DMS79 (cell line): ENCODE results near the gene MAP7.
"Not testable (repeated sequence)": the region's sequence is repeated elsewhere in the genome, so short reads cannot be mapped to it uniquely, and the experiment has no call there.

ENCODE experiments used
- DNase-seq: peaks from one replicate; lab custom pipeline; 2025; lab: John Stamatoyannopoulos, UW

The MAP7 gene

GRCh38 chr6:136550330-136551071 lies at the start of gene MAP7:
TSS of gene MAP7 (minus strand) at chr6:136550422. CDS start at chr6:136550408, 14 bp downstream.
- peak; percentile 76 for DNase-seq

GRCh38 chr6:136599329-136600011 lies 49.2 kb upstream of the MAP7 start:
- no peak for DNase-seq

GRCh38 chr6:136598048-136598447 lies 47.8 kb upstream of the MAP7 start:
- no peak for DNase-seq

- no peak for DNase-seq
Measured at GRCh38 chr6:136594671-136595070, 44.4 kb upstream of the MAP7 start.

GRCh38 chr6:136593748-136594490 lies 43.7 kb upstream of the MAP7 start:
- no peak for DNase-seq

- DNase-seq = no peak
Measured at GRCh38 chr6:136592930-136593673, 42.9 kb upstream of the MAP7 start.

GRCh38 chr6:136591617-136592016 lies 41.4 kb upstream of the MAP7 start:
- DNase-seq = no peak

- not testable (repeated sequence) for DNase-seq
Measured at GRCh38 chr6:136590846-136591245, 40.6 kb upstream of the MAP7 start.

- DNase-seq = no peak
Measured at GRCh38 chr6:136587527-136587926, 37.3 kb upstream of the MAP7 start.

- no peak for DNase-seq
Measured at GRCh38 chr6:136586295-136586694, 36.1 kb upstream of the MAP7 start.

- not testable (repeated sequence) for DNase-seq
Measured at GRCh38 chr6:136585523-136585922, 35.3 kb upstream of the MAP7 start.

GRCh38 chr6:136584290-136584689 lies 34.1 kb upstream of the MAP7 start:
- not testable (repeated sequence) for DNase-seq

- peak; percentile 14 for DNase-seq
Measured at GRCh38 chr6:136582711-136583471, 32.7 kb upstream of the MAP7 start.

GRCh38 chr6:136579800-136580199 lies 29.6 kb upstream of the MAP7 start:
- DNase-seq = no peak

GRCh38 chr6:136576821-136577220 lies 26.6 kb upstream of the MAP7 start:
- DNase-seq = no peak

GRCh38 chr6:136571496-136571895 lies 21.3 kb upstream of the MAP7 start:
- no peak for DNase-seq

GRCh38 chr6:136571065-136571464 lies 20.8 kb upstream of the MAP7 start:
- no peak for DNase-seq

- no peak for DNase-seq
Measured at GRCh38 chr6:136568129-136568528, 17.9 kb upstream of the MAP7 start.

- no peak for DNase-seq
Measured at GRCh38 chr6:136567688-136568087, 17.5 kb upstream of the MAP7 start.

GRCh38 chr6:136566851-136567250 lies 16.6 kb upstream of the MAP7 start:
- no peak for DNase-seq

- no peak for DNase-seq
Measured at GRCh38 chr6:136566007-136566487, 15.8 kb upstream of the MAP7 start.
